SK-N-SH treated with all-trans-retinoic acid at 6 μM for 48 hours (cell line): ENCODE data around the gene KCNT1.

Experiments used
- ATAC-seq: fragments of 200-7000 bp; cut with Tn5 transposase; 3 replicates; pipeline ENCODE4 v1.9.1; 2020; ENCODE audit warnings: mild to moderate bottlenecking, moderate library complexity
- CSDC2 ChIP-seq: fragments of 250-450 bp; sonication (Bioruptor Pico); IDR thresholded peaks from 2 replicates; pipeline ENCODE4 v1.5.0; 2020; ENCODE audit warnings: mild to moderate bottlenecking, moderate library complexity
- GLIS3 ChIP-seq: fragments of 250-450 bp; sonication (Bioruptor Pico); IDR thresholded peaks from 2 replicates; pipeline ENCODE4 v1.5.0; 2020; ENCODE audit warnings: mild to moderate bottlenecking, moderate library complexity
- ISL1 ChIP-seq: fragments of 250-450 bp; sonication (Bioruptor Pico); IDR thresholded peaks from 2 replicates; pipeline ENCODE4 v2.1.2; 2022; ENCODE audit warnings: mild to moderate bottlenecking, moderate library complexity
- OSR1 ChIP-seq: fragments of 250-450 bp; sonication (Bioruptor Pico); IDR thresholded peaks from 2 replicates; pipeline ENCODE4 v1.8.0; 2022; ENCODE audit warnings: moderate library complexity, mild to moderate bottlenecking, inconsistent platforms
- RARB ChIP-seq: fragments of 250-450 bp; sonication (Bioruptor Pico); IDR thresholded peaks from 2 replicates; pipeline ENCODE4 v1.8.0; 2021; ENCODE audit warnings: mild to moderate bottlenecking, moderate library complexity
- SNAI2 ChIP-seq: fragments of 250-450 bp; sonication (Bioruptor Pico); IDR thresholded peaks from 2 replicates; pipeline ENCODE4 v1.5.0; 2020; ENCODE audit warnings: mild to moderate bottlenecking, moderate library complexity
- TCF4 ChIP-seq: fragments of 250-450 bp; sonication (Bioruptor Pico); IDR thresholded peaks from 2 replicates; pipeline ENCODE4 v1.8.0; 2021; ENCODE audit warnings: mild to moderate bottlenecking, moderate library complexity, borderline replicate concordance
- TOX ChIP-seq: fragments of 250-450 bp; sonication (Bioruptor Pico); IDR thresholded peaks from 2 replicates; pipeline ENCODE4 v1.8.0; 2021; ENCODE audit warnings: mild to moderate bottlenecking, moderate library complexity, borderline replicate concordance
- ZFP30 ChIP-seq: fragments of 450-650 bp; formaldehyde crosslinking; IDR thresholded peaks from 2 replicates; pipeline ENCODE4 v1.5.0; 2022; ENCODE audit warnings: mild to moderate bottlenecking, moderate library complexity
- ZNF8 ChIP-seq: fragments of 450-650 bp; formaldehyde crosslinking; IDR thresholded peaks from 2 replicates; pipeline ENCODE4 v1.5.0; 2020; ENCODE audit warnings: mild to moderate bottlenecking, moderate library complexity
- TF ChIP-seq, protein P1 (sequence below): fragments of 250-450 bp; sonication (Bioruptor Pico); IDR thresholded peaks from 2 replicates; pipeline ENCODE4 v1.5.0; 2020; ENCODE audit warnings: mild to moderate bottlenecking, moderate library complexity
- TF ChIP-seq, protein P2 (sequence below): fragments of 250-450 bp; sonication (Bioruptor Pico); IDR thresholded peaks from 2 replicates; pipeline ENCODE4 v1.8.0; 2021; ENCODE audit warnings: low read depth, mild to moderate bottlenecking, moderate library complexity, borderline replicate concordance
- TF ChIP-seq, protein P3 (sequence below): fragments of 250-450 bp; sonication (Bioruptor Pico); IDR thresholded peaks from 2 replicates; pipeline ENCODE4 v1.8.0; 2020; ENCODE audit warnings: mild to moderate bottlenecking, moderate library complexity, borderline replicate concordance
- TF ChIP-seq, protein P4 (sequence below): fragments of 250-450 bp; sonication (Bioruptor Pico); IDR thresholded peaks from 2 replicates; pipeline ENCODE4 v1.5.1; 2021; ENCODE audit warnings: mild to moderate bottlenecking, moderate library complexity

KCNT1 gene

DNA sequence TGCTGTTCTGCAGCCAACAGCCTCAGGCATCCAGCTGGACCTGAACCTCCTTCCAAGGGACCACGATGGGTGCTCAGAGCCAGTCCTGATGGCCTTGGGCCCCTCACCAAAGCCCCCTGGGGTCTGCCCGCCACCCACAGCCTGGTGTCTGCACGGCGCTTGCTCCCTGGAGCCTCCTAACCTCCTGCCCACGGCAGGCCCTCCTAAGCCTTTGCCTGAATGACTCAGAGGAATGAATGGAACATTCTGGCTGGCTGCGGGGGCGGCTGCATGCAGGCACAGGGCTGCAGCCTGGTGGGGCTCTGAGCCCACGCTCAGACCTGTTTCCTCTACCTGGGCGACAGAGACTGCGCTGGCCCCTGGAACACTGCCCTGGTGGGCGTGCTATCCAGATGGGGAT, 9.6 kb upstream of the KCNT1 start (continued):
- TF ChIP-seq, protein P1, sequence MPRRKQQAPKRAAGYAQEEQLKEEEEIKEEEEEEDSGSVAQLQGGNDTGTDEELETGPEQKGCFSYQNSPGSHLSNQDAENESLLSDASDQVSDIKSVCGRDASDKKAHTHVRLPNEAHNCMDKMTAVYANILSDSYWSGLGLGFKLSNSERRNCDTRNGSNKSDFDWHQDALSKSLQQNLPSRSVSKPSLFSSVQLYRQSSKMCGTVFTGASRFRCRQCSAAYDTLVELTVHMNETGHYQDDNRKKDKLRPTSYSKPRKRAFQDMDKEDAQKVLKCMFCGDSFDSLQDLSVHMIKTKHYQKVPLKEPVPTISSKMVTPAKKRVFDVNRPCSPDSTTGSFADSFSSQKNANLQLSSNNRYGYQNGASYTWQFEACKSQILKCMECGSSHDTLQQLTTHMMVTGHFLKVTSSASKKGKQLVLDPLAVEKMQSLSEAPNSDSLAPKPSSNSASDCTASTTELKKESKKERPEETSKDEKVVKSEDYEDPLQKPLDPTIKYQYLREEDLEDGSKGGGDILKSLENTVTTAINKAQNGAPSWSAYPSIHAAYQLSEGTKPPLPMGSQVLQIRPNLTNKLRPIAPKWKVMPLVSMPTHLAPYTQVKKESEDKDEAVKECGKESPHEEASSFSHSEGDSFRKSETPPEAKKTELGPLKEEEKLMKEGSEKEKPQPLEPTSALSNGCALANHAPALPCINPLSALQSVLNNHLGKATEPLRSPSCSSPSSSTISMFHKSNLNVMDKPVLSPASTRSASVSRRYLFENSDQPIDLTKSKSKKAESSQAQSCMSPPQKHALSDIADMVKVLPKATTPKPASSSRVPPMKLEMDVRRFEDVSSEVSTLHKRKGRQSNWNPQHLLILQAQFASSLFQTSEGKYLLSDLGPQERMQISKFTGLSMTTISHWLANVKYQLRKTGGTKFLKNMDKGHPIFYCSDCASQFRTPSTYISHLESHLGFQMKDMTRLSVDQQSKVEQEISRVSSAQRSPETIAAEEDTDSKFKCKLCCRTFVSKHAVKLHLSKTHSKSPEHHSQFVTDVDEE (CRISPR knock-in tag), result no peak
- TF ChIP-seq SNAI2 (no peak), ZFP30 (CRISPR knock-in tag) (no peak), ISL1 (CRISPR knock-in tag) (no peak)
- TF ChIP-seq, all 23 proteins: peak for 0

DNA sequence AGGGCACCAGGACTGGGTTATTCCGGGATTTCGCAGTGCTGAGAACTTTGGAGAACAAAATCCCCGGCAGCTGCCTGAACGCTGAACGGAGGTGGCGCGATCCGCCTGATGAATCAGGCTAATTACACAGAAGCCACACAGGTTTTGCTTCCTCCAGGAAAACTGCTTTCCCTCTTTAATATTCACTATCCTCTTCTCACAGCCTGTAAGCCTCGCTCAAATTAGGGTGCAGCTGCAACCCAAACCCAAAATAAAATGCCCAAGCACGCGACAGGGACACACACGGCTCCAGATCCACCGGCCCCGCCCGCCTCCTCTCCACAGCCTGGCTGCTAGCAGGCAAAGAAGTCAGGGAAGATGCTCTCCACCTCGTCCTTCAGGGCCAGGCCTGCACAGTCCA, 8.7 kb upstream of the KCNT1 start:
- no peak for TF ChIP-seq TCF4 (CRISPR knock-in tag)
- TF ChIP-seq, protein P2, sequence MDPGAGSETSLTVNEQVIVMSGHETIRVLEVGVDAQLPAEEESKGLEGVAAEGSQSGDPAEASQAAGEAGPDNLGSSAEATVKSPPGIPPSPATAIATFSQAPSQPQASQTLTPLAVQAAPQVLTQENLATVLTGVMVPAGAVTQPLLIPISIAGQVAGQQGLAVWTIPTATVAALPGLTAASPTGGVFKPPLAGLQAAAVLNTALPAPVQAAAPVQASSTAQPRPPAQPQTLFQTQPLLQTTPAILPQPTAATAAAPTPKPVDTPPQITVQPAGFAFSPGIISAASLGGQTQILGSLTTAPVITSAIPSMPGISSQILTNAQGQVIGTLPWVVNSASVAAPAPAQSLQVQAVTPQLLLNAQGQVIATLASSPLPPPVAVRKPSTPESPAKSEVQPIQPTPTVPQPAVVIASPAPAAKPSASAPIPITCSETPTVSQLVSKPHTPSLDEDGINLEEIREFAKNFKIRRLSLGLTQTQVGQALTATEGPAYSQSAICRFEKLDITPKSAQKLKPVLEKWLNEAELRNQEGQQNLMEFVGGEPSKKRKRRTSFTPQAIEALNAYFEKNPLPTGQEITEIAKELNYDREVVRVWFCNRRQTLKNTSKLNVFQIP (CRISPR knock-in tag), result no peak
- TF ChIP-seq, protein P1 (CRISPR knock-in tag), result no peak
- no peak for TF ChIP-seq ZFP30 (CRISPR knock-in tag)
- TF ChIP-seq TOX (CRISPR knock-in tag), result no peak
- TF ChIP-seq, protein P3, sequence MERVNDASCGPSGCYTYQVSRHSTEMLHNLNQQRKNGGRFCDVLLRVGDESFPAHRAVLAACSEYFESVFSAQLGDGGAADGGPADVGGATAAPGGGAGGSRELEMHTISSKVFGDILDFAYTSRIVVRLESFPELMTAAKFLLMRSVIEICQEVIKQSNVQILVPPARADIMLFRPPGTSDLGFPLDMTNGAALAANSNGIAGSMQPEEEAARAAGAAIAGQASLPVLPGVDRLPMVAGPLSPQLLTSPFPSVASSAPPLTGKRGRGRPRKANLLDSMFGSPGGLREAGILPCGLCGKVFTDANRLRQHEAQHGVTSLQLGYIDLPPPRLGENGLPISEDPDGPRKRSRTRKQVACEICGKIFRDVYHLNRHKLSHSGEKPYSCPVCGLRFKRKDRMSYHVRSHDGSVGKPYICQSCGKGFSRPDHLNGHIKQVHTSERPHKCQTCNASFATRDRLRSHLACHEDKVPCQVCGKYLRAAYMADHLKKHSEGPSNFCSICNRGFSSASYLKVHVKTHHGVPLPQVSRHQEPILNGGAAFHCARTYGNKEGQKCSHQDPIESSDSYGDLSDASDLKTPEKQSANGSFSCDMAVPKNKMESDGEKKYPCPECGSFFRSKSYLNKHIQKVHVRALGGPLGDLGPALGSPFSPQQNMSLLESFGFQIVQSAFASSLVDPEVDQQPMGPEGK (CRISPR knock-in tag), result no peak
- ATAC-seq, result no peak

GRCh38 chr9:135693771-135694170, 8.2 kb upstream of the KCNT1 start:
- TF ChIP-seq TCF4 (CRISPR knock-in tag) (no peak), TOX (CRISPR knock-in tag) (no peak), RARB (CRISPR knock-in tag) (no peak), SNAI2 (no peak), GLIS3 (no peak), ISL1 (CRISPR knock-in tag) (no peak), CSDC2 (CRISPR knock-in tag) (no peak)
- TF ChIP-seq, protein P3 (CRISPR knock-in tag), result no peak
- TF ChIP-seq, protein P4, sequence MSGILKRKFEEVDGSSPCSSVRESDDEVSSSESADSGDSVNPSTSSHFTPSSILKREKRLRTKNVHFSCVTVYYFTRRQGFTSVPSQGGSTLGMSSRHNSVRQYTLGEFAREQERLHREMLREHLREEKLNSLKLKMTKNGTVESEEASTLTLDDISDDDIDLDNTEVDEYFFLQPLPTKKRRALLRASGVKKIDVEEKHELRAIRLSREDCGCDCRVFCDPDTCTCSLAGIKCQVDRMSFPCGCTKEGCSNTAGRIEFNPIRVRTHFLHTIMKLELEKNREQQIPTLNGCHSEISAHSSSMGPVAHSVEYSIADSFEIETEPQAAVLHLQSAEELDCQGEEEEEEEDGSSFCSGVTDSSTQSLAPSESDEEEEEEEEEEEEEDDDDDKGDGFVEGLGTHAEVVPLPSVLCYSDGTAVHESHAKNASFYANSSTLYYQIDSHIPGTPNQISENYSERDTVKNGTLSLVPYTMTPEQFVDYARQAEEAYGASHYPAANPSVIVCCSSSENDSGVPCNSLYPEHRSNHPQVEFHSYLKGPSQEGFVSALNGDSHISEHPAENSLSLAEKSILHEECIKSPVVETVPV (CRISPR knock-in tag), result no peak
- no peak for ATAC-seq

- ATAC-seq, result no peak
- no peak for TF ChIP-seq OSR1 (CRISPR knock-in tag)
- TF ChIP-seq ISL1 (CRISPR knock-in tag), result no peak
- TF ChIP-seq, protein P2 (CRISPR knock-in tag), result no peak
- no peak for TF ChIP-seq ZNF8 (CRISPR knock-in tag)
- TF ChIP-seq, protein P4 (CRISPR knock-in tag), result no peak
- TF ChIP-seq, protein P1 (CRISPR knock-in tag), result no peak
- no peak for TF ChIP-seq CSDC2 (CRISPR knock-in tag)
Measured at GRCh38 chr9:135694414-135694813, 7.6 kb upstream of the KCNT1 start.
